ENCODE results near the gene FNIP2. TPM values are rescaled to one million over a fixed set of nuclear protein-coding genes. Genes with fewer than 3 reads are reported as not detected.

FNIP2 gene
- total RNA-seq, 2 donors from 2014 or later = 26.7 to 38.2 TPM

Small RNA genes lying within 50 kb of the gene (small RNA-seq; reads per million reads assigned to genes)
- not detected for gene RF00157
- gene RNU6-128P = not detected

Other genes starting within 250 kb of the FNIP2 start
- not detected for gene RXFP1, start 247.1 kb upstream of the FNIP2 start, total RNA-seq
- gene C4orf46, start 97.1 kb upstream of the FNIP2 start, total RNA-seq = 1 to 10 TPM; 2.3 to 3.4 TPM
- gene ETFDH, start 96.7 kb upstream of the FNIP2 start, total RNA-seq = 10 to 100 TPM; 24.4 to 96.2 TPM
- 10 to 100 TPM; 15.5 to 19.7 TPM for gene PPID, start 45.6 kb upstream of the FNIP2 start, total RNA-seq